ENCODE data around the gene ACAA1. TPM values are rescaled to one million over a fixed set of nuclear protein-coding genes. Genes with fewer than 3 reads are reported as not detected.

Gene ACAA1
- total and polyA plus RNA-seq, 9 of the 15 experiments (the other 6 are each of a cell fraction or from before 2014, with no cell fraction given): 4.0 to 88.9 (median 57.2) TPM

DNA sequence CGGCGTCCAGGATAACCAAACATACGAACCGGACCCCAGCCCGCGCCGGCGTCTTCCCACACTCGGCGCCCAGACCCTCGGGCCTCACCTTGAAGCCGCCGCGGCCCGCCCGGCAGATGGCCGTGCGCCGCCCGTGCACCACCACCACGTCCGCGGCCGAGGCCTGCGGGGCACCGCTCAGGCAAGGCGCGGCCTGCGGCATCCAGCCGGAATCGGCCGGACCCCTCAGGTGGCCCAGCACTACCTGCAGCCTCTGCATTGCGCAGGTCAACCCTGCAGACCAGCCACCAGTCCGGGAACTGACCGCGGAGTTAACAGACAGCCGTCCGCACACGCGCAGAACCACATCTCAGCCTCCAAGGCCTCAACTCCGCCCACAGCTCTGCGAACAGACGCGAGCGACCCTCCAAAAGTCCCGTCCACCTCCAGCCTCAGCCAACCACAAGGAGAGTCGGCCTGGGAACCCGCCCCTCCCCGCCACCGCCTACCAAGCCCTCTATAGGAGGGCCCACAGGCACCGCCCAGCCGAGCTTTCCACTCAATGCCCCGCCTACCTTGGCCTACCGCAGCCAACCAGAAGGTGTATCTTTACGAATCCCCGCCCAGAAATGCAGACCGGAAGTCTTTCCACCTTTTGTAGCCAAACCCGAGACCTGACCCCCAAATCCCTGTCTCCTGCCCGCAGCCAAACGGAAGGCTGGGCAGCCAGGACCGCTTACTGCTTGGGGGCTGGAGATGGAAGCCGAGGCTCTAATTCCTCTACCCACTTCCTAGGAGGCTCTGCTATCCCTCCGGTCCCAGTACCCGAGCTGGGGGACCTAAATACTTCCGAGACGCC, at the start of gene ACAA1 (continued):
- TF ChIP-seq NEUROD1 (IDR thresholded peaks at IDR 0.05; ENCODE audit: borderline replicate concordance, low read depth, low read length, partially characterized antibody) (no peak), LCOR (CRISPR knock-in tag; IDR thresholded peaks at IDR 0.05) (no peak; the same call in 1 of the 2 replicates), GABPB1 (CRISPR knock-in tag; IDR thresholded peaks at IDR 0.05) (no peak; the same call in none of the 2 replicates), ATF7 (IDR thresholded peaks at IDR 0.05) (peak; percentile 59), HDGF (IDR thresholded peaks at IDR 0.05) (peak; percentile 99), BACH1 (tag; IDR thresholded peaks at IDR 0.05) (no peak), ZNF12 (CRISPR knock-in tag; IDR thresholded peaks at IDR 0.05) (no peak; the same call in none of the 2 replicates), MED1 (CRISPR knock-in tag; IDR thresholded peaks at IDR 0.05; ENCODE audit: borderline replicate concordance) (no peak)
- TF ChIP-seq, protein P1, sequence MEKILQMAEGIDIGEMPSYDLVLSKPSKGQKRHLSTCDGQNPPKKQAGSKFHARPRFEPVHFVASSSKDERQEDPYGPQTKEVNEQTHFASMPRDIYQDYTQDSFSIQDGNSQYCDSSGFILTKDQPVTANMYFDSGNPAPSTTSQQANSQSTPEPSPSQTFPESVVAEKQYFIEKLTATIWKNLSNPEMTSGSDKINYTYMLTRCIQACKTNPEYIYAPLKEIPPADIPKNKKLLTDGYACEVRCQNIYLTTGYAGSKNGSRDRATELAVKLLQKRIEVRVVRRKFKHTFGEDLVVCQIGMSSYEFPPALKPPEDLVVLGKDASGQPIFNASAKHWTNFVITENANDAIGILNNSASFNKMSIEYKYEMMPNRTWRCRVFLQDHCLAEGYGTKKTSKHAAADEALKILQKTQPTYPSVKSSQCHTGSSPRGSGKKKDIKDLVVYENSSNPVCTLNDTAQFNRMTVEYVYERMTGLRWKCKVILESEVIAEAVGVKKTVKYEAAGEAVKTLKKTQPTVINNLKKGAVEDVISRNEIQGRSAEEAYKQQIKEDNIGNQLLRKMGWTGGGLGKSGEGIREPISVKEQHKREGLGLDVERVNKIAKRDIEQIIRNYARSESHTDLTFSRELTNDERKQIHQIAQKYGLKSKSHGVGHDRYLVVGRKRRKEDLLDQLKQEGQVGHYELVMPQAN (IDR thresholded peaks at IDR 0.05; ENCODE audit: borderline replicate concordance): peak; percentile 75

Measured in K562 (cell line).